Ishikawa (cell line): ENCODE results near the gene BMP10.

Source experiments
- CEBPB ChIP-seq: IDR thresholded peaks from 2 replicates; pipeline ENCODE4 v1.6.1; 2012
- CREB1 ChIP-seq: IDR thresholded peaks from 2 replicates; pipeline ENCODE4 v1.6.1; 2012; ENCODE audit warnings: low read depth
- FOXM1 ChIP-seq: IDR thresholded peaks from 2 replicates; pipeline ENCODE4 v1.6.1; 2012; ENCODE audit warnings: low read depth, borderline replicate concordance
- MAX ChIP-seq: IDR thresholded peaks from 2 replicates; pipeline ENCODE4 v1.6.1; 2012
- RAD21 ChIP-seq: IDR thresholded peaks from 2 replicates; pipeline ENCODE4 v1.6.1; 2012; ENCODE audit warnings: low read depth
- TAF1 ChIP-seq: IDR thresholded peaks from 2 replicates; pipeline ENCODE4 v1.6.1; 2012; ENCODE audit warnings: low read depth, mild to moderate bottlenecking
- USF1 ChIP-seq: IDR thresholded peaks from 2 replicates; pipeline ENCODE4 v1.6.1; 2012

GRCh38 chr2:68901561-68901960, 30.4 kb upstream of the BMP10 start:
- TF ChIP-seq MAX: no peak
- TF ChIP-seq CREB1: no peak
- no peak for TF ChIP-seq TAF1
- TF ChIP-seq USF1: no peak
- TF ChIP-seq CEBPB: no peak
- no peak for TF ChIP-seq RAD21
- no peak for TF ChIP-seq FOXM1
